ENCODE results near the gene ABHD8. TPM values are rescaled to one million over a fixed set of nuclear protein-coding genes. Genes with fewer than 3 reads are reported as not detected.

ABHD8 gene
- total RNA-seq, 1 donor from 2014 or later = 8.5 TPM

- no peak overlapping the region for H3K27ac Mint-ChIP-seq (ENCODE audit: unreplicated experiment)
- DNase-seq (ENCODE audit: low read depth) (no peak), FAIRE-seq (no peak)
- H3K36me3 Mint-ChIP-seq (ENCODE audit: low read depth, unreplicated experiment) = no peaks in the 10 kb centered on the region
- H3K4me1 Mint-ChIP-seq (ENCODE audit: low read depth, unreplicated experiment) = peaks cover 2% of the 10 kb centered on the region
- Histone ChIP-seq H3K4me1 (ENCODE audit: insufficient read depth, low read length) (peaks cover 11% of the 10 kb centered on the region), H2AFZ (ENCODE audit: low read depth, low read length) (no peak overlapping the region), H3K79me2 (ENCODE audit: insufficient read depth, low read length) (peaks cover 13% of the 10 kb centered on the region), H3K9me3 (ENCODE audit: insufficient read depth, low read depth, low read length) (no peaks in the 10 kb centered on the region), H3K36me3 (ENCODE audit: insufficient read depth, low read length) (no peaks in the 10 kb centered on the region), H3K4me2 (ENCODE audit: low read length) (no peak overlapping the region), H3K27me3 (ENCODE audit: insufficient read depth, low read length) (no peaks in the 10 kb centered on the region), H3K9ac (ENCODE audit: low read length) (no peak overlapping the region), H4K20me1 (ENCODE audit: insufficient read depth, low read length) (no peaks in the 10 kb centered on the region), H3K4me3 (ENCODE audit: insufficient read depth, low read depth, low read length) (no peak overlapping the region), H3K27ac (ENCODE audit: low read depth, low read length) (no peak overlapping the region)
- no peak overlapping the region for H3K4me3 Mint-ChIP-seq (ENCODE audit: unreplicated experiment)
- H3K9me3 Mint-ChIP-seq (ENCODE audit: unreplicated experiment) = no peaks in the 10 kb centered on the region
- no peaks in the 10 kb centered on the region for H3K27me3 Mint-ChIP-seq (ENCODE audit: low read depth, unreplicated experiment)
- TF ChIP-seq EZH2 (IDR thresholded peaks at IDR 0.05; ENCODE audit: insufficient read depth, low read length) (no peak), CTCF (IDR thresholded peaks at IDR 0.05; ENCODE audit: insufficient read depth, low read depth, low read length) (no peak)
Measured at GRCh38 chr19:17341386-17341785, 38.2 kb upstream of the ABHD8 start.

- Mint-ChIP-seq H3K27ac (ENCODE audit: unreplicated experiment) (no peak overlapping the region), H3K4me3 (ENCODE audit: unreplicated experiment) (no peak overlapping the region), H3K27me3 (ENCODE audit: low read depth, unreplicated experiment) (no peaks in the 10 kb centered on the region), H3K36me3 (ENCODE audit: low read depth, unreplicated experiment) (no peaks in the 10 kb centered on the region), H3K4me1 (ENCODE audit: low read depth, unreplicated experiment) (no peaks in the 10 kb centered on the region), H3K9me3 (ENCODE audit: unreplicated experiment) (no peaks in the 10 kb centered on the region)
- Histone ChIP-seq H3K36me3 (ENCODE audit: insufficient read depth, low read length) (no peaks in the 10 kb centered on the region), H3K4me1 (ENCODE audit: insufficient read depth, low read length) (peaks cover 11% of the 10 kb centered on the region), H3K9me3 (ENCODE audit: insufficient read depth, low read depth, low read length) (no peaks in the 10 kb centered on the region), H3K4me2 (ENCODE audit: low read length) (no peak overlapping the region), H2AFZ (ENCODE audit: low read depth, low read length) (no peak overlapping the region), H3K27me3 (ENCODE audit: insufficient read depth, low read length) (no peaks in the 10 kb centered on the region), H3K9ac (ENCODE audit: low read length) (no peak overlapping the region), H4K20me1 (ENCODE audit: insufficient read depth, low read length) (no peaks in the 10 kb centered on the region), H3K27ac (ENCODE audit: low read depth, low read length) (no peak overlapping the region), H3K4me3 (ENCODE audit: insufficient read depth, low read depth, low read length) (no peak overlapping the region), H3K79me2 (ENCODE audit: insufficient read depth, low read length) (peaks cover 13% of the 10 kb centered on the region)
- no peak for DNase-seq (ENCODE audit: low read depth)
- TF ChIP-seq CTCF (IDR thresholded peaks at IDR 0.05; ENCODE audit: insufficient read depth, low read depth, low read length) = no peak
- TF ChIP-seq EZH2 (IDR thresholded peaks at IDR 0.05; ENCODE audit: insufficient read depth, low read length) = no peak
- no peak for FAIRE-seq
Measured at GRCh38 chr19:17340871-17341357, 37.7 kb upstream of the ABHD8 start.

GRCh38 chr19:17340302-17340870 is 37.2 kb upstream of the ABHD8 start:
- Mint-ChIP-seq H3K27me3 (ENCODE audit: low read depth, unreplicated experiment) (no peaks in the 10 kb centered on the region), H3K36me3 (ENCODE audit: low read depth, unreplicated experiment) (no peaks in the 10 kb centered on the region), H3K9me3 (ENCODE audit: unreplicated experiment) (no peaks in the 10 kb centered on the region), H3K27ac (ENCODE audit: unreplicated experiment) (no peak overlapping the region), H3K4me1 (ENCODE audit: low read depth, unreplicated experiment) (no peaks in the 10 kb centered on the region), H3K4me3 (ENCODE audit: unreplicated experiment) (no peak overlapping the region)
- H2AFZ ChIP-seq (ENCODE audit: low read depth, low read length) = no peak overlapping the region
- no peak overlapping the region for H3K27ac ChIP-seq (ENCODE audit: low read depth, low read length)
- H4K20me1 ChIP-seq (ENCODE audit: insufficient read depth, low read length) = no peaks in the 10 kb centered on the region
- no peaks in the 10 kb centered on the region for H3K36me3 ChIP-seq (ENCODE audit: insufficient read depth, low read length)
- no peak for DNase-seq (ENCODE audit: low read depth)
- H3K79me2 ChIP-seq (ENCODE audit: insufficient read depth, low read length) = peaks cover 13% of the 10 kb centered on the region
- H3K4me3 ChIP-seq (ENCODE audit: insufficient read depth, low read depth, low read length) = no peak overlapping the region
- H3K27me3 ChIP-seq (ENCODE audit: insufficient read depth, low read length) = no peaks in the 10 kb centered on the region
- no peak for FAIRE-seq
- peaks cover 11% of the 10 kb centered on the region for H3K4me1 ChIP-seq (ENCODE audit: insufficient read depth, low read length)
- TF ChIP-seq EZH2 (IDR thresholded peaks at IDR 0.05; ENCODE audit: insufficient read depth, low read length) (no peak), CTCF (IDR thresholded peaks at IDR 0.05; ENCODE audit: insufficient read depth, low read depth, low read length) (no peak)
- no peak overlapping the region for H3K4me2 ChIP-seq (ENCODE audit: low read length)
- H3K9ac ChIP-seq (ENCODE audit: low read length) = no peak overlapping the region
- no peaks in the 10 kb centered on the region for H3K9me3 ChIP-seq (ENCODE audit: insufficient read depth, low read depth, low read length)

All from astrocyte (in vitro differentiated cells and primary cell).